DMS153 (cell line): Measurements from ENCODE around the gene PPP1R16B.
A peak's percentile ranks its signal among the peaks of the same experiment; 100 is the strongest.

Experiments
- DNase-seq: peaks from one replicate; lab custom pipeline; 2025; lab: John Stamatoyannopoulos, UW

Gene PPP1R16B

GRCh38 chr20:38896009-38896594 lies 90.6 kb downstream of the PPP1R16B start:
- no peak for DNase-seq

GRCh38 chr20:38897267-38897666 lies 91.8 kb downstream of the PPP1R16B start:
- DNase-seq = no peak

GRCh38 chr20:38900606-38901005 lies 95.1 kb downstream of the PPP1R16B start:
- DNase-seq = no peak

- no peak for DNase-seq
These were observed 97.1 kb downstream of the PPP1R16B start for GRCh38 chr20:38902601-38903000.

- DNase-seq = no peak
These were observed 97.8 kb downstream of the PPP1R16B start for GRCh38 chr20:38903335-38903734.

GRCh38 chr20:38905375-38905774 lies 99.9 kb downstream of the PPP1R16B start:
- DNase-seq = no peak

- DNase-seq = no peak
These were observed 102.6 kb downstream of the PPP1R16B start for GRCh38 chr20:38907918-38908677.

GRCh38 chr20:38915355-38915754 lies 109.9 kb downstream of the PPP1R16B start:
- DNase-seq = no peak

GRCh38 chr20:38917657-38918056 lies 112.2 kb downstream of the PPP1R16B start:
- DNase-seq = no peak

- DNase-seq = no peak
These were observed 112.7 kb downstream of the PPP1R16B start for GRCh38 chr20:38918172-38918571.

GRCh38 chr20:38919683-38920082 lies 114.2 kb downstream of the PPP1R16B start:
- no peak for DNase-seq

GRCh38 chr20:38920411-38920810 lies 114.9 kb downstream of the PPP1R16B start:
- DNase-seq = no peak

GRCh38 chr20:38920851-38921250 lies 115.4 kb downstream of the PPP1R16B start:
- DNase-seq = no peak

GRCh38 chr20:38924718-38925117 lies 119.2 kb downstream of the PPP1R16B start:
- no peak for DNase-seq

GRCh38 chr20:38926142-38926933 lies 120.8 kb downstream of the PPP1R16B start, which contains the start of gene FAM83D:
FAM83D (plus strand) TSS chr20:38926417; CDS start chr20:38926443, 26 bp downstream.
- peak; percentile 95 for DNase-seq

GRCh38 chr20:38926934-38927616 lies 121.6 kb downstream of the PPP1R16B start:
- no peak for DNase-seq

GRCh38 chr20:38927902-38928578 lies 122.5 kb downstream of the PPP1R16B start:
- no peak for DNase-seq

GRCh38 chr20:38930242-38930569 lies 124.7 kb downstream of the PPP1R16B start:
- DNase-seq = no peak

GRCh38 chr20:38931984-38932383 lies 126.5 kb downstream of the PPP1R16B start:
- DNase-seq = no peak

GRCh38 chr20:38932457-38933120 lies 127.1 kb downstream of the PPP1R16B start:
- no peak for DNase-seq

GRCh38 chr20:38934530-38934929 lies 129.0 kb downstream of the PPP1R16B start:
- no peak for DNase-seq
